Middle frontal gyrus (tissue), 1 donor: ENCODE results near the gene HTR1D.
"Not testable (repeated sequence)": the region's sequence is repeated elsewhere in the genome, so short reads cannot be mapped to it uniquely, and the experiment has no call there.

Experiments
- DNase-seq: peaks from one replicate; pipeline ENCODE4 v3.0.0-alpha.2; 2015; ENCODE audit warnings: low spot score; ENCODE audit errors: extremely low spot score

The HTR1D gene

GRCh38 chr1:23217421-23218115 lies at the start of gene HTR1D:
Gene HTR1D, minus strand, starts transcription at chr1:23217502. Its CDS starts 23,283 bp downstream, at chr1:23194219.
- DNase-seq, result no peak

GRCh38 chr1:23263380-23263887 lies 46.1 kb upstream of the HTR1D start:
- DNase-seq, result no peak

- DNase-seq, result not testable (repeated sequence)
These were observed 40.8 kb upstream of the HTR1D start for GRCh38 chr1:23258082-23258481.

GRCh38 chr1:23257371-23257770 lies 40.1 kb upstream of the HTR1D start:
- DNase-seq, result not testable (repeated sequence)

GRCh38 chr1:23254584-23254983 lies 37.3 kb upstream of the HTR1D start:
- no peak for DNase-seq

- no peak for DNase-seq
These were observed 34.5 kb upstream of the HTR1D start for GRCh38 chr1:23251812-23252211.

GRCh38 chr1:23249787-23250454 lies 32.6 kb upstream of the HTR1D start:
- no peak for DNase-seq

- DNase-seq, result no peak
These were observed 30.0 kb upstream of the HTR1D start for GRCh38 chr1:23247276-23247675.

GRCh38 chr1:23246274-23246673 lies 29.0 kb upstream of the HTR1D start:
- DNase-seq, result no peak

- no peak for DNase-seq
These were observed 27.0 kb upstream of the HTR1D start for GRCh38 chr1:23244256-23244761.

- DNase-seq, result no peak
These were observed 25.1 kb upstream of the HTR1D start for GRCh38 chr1:23242414-23242813.

- no peak for DNase-seq
These were observed 22.5 kb upstream of the HTR1D start for GRCh38 chr1:23239638-23240295.

- no peak for DNase-seq
These were observed 21.3 kb upstream of the HTR1D start for GRCh38 chr1:23238565-23238964.

GRCh38 chr1:23237508-23237907 lies 20.2 kb upstream of the HTR1D start:
- DNase-seq, result no peak

GRCh38 chr1:23227806-23228205 lies 10.5 kb upstream of the HTR1D start:
- DNase-seq, result no peak

- DNase-seq, result no peak
These were observed 7.7 kb upstream of the HTR1D start for GRCh38 chr1:23224739-23225648.

- not testable (repeated sequence) for DNase-seq
These were observed 6.7 kb upstream of the HTR1D start for GRCh38 chr1:23223963-23224362.

GRCh38 chr1:23223490-23223951 lies 6.2 kb upstream of the HTR1D start:
- not testable (repeated sequence) for DNase-seq

- DNase-seq, result no peak
These were observed 5.4 kb upstream of the HTR1D start for GRCh38 chr1:23222742-23223141.

GRCh38 chr1:23222331-23222730 lies 5.0 kb upstream of the HTR1D start:
- no peak for DNase-seq

- DNase-seq, result no peak
These were observed 3.8 kb upstream of the HTR1D start for GRCh38 chr1:23221107-23221506.
